Uterus (tissue), 4 donors: ENCODE measurements around the gene ZNF627. TPM values are rescaled to one million over a fixed set of nuclear protein-coding genes. Genes with fewer than 3 reads are reported as not detected.
"Not testable (repeated sequence)": the region's sequence is repeated elsewhere in the genome, so short reads cannot be mapped to it uniquely, and the experiment has no call there.

Experiments used
- DNase-seq, 2 donors: peaks; one replicate each; pipeline ENCODE4 v3.0.0-alpha.2; 2019 to 2020
- H3K27ac ChIP-seq, 2 donors: fragments of 200-600 bp; sonication (generic); 1 replicate in 1 of 2; 2 replicates in 1 of 2; pipeline ENCODE4 v1.5.1; 2016 to 2018
- H3K27me3 ChIP-seq, 2 donors: fragments of 200-600 bp; sonication (generic); one replicate each; pipeline ENCODE4 v1.5.1; 2018 to 2019; ENCODE audit warnings: control low read depth in 1 of 2
- H3K36me3 ChIP-seq, 2 donors: fragments of 200-600 bp; sonication (generic); one replicate each; pipeline ENCODE4 v1.5.1; 2019; ENCODE audit warnings: control low read depth in 1 of 2
- H3K4me1 ChIP-seq, 2 donors: fragments of 200-600 bp; sonication (generic); one replicate each; pipeline ENCODE4 v1.5.1; 2018 to 2019; ENCODE audit warnings: control low read depth in 1 of 2
- H3K4me3 ChIP-seq, 2 donors: fragments of 200-600 bp; sonication (generic); 1 replicate in 1 of 2; 2 replicates in 1 of 2; pipeline ENCODE4 v1.5.1; 2018 to 2019; ENCODE audit warnings: mild to moderate bottlenecking in 1 of 2
- H3K9me3 ChIP-seq, 2 donors: fragments of 200-600 bp; sonication (generic); one replicate each; pipeline ENCODE4 v1.5.1; 2019; ENCODE audit warnings: control low read depth in 1 of 2
- POLR2A ChIP-seq, 2 donors: fragments of 450-650 bp; IDR thresholded peaks; one replicate each; pipeline ENCODE4 v1.6.1; 2016; ENCODE audit warnings: antibody characterized with exemption in 2 of 2, mild to moderate bottlenecking in 1 of 2, moderate library complexity in 1 of 2
- intact Hi-C: fragments of 100-400 bp; cut with DNase I; formaldehyde crosslinking; loops from one replicate; pipeline ENCODE4 v1.15.1; 2023; ENCODE audit warnings: low total_unique reads
- total RNA-seq, 4 donors: library from RNA; depleted of rRNA in 3 of 4; stranded (reverse); fragments of >200 nt in 3 of 4; gene quantifications; one replicate each; pipeline versions ENCODE4 v1.1.0 to v1.2.4, GENCODE V29; 2014 to 2023
- TF ChIP-seq, protein P1 (sequence below), 4 experiments: fragments of 200-600 bp in 2 of 4; fragments of 450-650 bp in 2 of 4; sonication (generic) in 2 of 4; IDR thresholded peaks; one replicate each; pipeline ENCODE4 v1.5.1; 2016 to 2019; ENCODE audit warnings: antibody characterized with exemption in 4 of 4, mild to moderate bottlenecking in 2 of 4, moderate library complexity in 1 of 4
- donor health status: DM: yes; HTN: yes; CAD: no.

The ZNF627 gene
- total RNA-seq, 4 donors from 2014 or later = 20.6 to 70.6 (median 36.0) TPM

DNA sequence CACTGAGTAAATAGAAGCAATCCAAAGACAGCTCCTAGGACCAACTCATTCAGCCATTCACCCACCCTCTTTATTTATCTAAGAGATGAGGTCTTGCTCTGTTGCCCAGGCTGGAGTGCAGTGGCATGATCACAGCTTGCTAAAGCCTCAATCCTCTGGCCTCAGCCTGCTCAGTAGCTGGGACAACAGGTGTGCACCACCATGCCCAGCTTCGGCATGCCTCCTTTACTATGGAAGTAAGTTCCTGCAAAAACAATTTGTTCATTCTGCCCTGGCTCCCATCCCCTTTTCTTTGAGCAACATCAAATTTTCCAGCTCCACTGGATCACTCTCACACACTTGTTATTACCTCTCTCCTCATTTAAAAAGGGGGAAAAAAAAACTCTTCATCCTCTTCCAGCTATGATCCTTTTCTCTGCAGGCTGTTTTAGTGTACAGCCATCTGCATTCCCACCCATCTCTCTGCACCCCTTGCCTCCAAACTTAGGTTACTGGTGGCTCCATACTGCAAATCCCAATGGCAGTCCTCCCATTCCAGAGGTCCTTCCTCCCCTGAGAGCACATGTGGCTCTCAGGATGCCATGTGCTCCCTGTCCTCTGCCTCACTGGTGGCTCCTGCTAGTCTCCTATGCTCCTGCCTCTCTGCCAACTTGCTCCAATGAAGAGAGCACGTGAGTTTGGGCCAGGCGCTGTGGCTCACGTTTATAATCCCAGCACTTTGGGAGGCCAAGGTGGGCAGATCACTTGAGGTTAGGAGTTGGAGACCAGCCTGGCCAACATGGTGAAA is 40.5 kb upstream of the ZNF627 start:
- DNase-seq = no peak
- H3K9me3 ChIP-seq = no peaks in the 10 kb centered on the region
- no peaks in the 10 kb centered on the region for H3K27me3 ChIP-seq
- H3K4me1 ChIP-seq = peaks cover 0 to 12% of the 10 kb centered on the region in 2 donors
- no peaks in the 10 kb centered on the region for H3K36me3 ChIP-seq
- TF ChIP-seq POLR2A (IDR thresholded peaks at IDR 0.05) = no peak
- TF ChIP-seq, protein P1, sequence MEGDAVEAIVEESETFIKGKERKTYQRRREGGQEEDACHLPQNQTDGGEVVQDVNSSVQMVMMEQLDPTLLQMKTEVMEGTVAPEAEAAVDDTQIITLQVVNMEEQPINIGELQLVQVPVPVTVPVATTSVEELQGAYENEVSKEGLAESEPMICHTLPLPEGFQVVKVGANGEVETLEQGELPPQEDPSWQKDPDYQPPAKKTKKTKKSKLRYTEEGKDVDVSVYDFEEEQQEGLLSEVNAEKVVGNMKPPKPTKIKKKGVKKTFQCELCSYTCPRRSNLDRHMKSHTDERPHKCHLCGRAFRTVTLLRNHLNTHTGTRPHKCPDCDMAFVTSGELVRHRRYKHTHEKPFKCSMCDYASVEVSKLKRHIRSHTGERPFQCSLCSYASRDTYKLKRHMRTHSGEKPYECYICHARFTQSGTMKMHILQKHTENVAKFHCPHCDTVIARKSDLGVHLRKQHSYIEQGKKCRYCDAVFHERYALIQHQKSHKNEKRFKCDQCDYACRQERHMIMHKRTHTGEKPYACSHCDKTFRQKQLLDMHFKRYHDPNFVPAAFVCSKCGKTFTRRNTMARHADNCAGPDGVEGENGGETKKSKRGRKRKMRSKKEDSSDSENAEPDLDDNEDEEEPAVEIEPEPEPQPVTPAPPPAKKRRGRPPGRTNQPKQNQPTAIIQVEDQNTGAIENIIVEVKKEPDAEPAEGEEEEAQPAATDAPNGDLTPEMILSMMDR (IDR thresholded peaks at IDR 0.05) = no peak
- no peak overlapping the region for H3K4me3 ChIP-seq
- intact Hi-C loops = no loop called here
- H3K27ac ChIP-seq = no peak overlapping the region

DNA sequence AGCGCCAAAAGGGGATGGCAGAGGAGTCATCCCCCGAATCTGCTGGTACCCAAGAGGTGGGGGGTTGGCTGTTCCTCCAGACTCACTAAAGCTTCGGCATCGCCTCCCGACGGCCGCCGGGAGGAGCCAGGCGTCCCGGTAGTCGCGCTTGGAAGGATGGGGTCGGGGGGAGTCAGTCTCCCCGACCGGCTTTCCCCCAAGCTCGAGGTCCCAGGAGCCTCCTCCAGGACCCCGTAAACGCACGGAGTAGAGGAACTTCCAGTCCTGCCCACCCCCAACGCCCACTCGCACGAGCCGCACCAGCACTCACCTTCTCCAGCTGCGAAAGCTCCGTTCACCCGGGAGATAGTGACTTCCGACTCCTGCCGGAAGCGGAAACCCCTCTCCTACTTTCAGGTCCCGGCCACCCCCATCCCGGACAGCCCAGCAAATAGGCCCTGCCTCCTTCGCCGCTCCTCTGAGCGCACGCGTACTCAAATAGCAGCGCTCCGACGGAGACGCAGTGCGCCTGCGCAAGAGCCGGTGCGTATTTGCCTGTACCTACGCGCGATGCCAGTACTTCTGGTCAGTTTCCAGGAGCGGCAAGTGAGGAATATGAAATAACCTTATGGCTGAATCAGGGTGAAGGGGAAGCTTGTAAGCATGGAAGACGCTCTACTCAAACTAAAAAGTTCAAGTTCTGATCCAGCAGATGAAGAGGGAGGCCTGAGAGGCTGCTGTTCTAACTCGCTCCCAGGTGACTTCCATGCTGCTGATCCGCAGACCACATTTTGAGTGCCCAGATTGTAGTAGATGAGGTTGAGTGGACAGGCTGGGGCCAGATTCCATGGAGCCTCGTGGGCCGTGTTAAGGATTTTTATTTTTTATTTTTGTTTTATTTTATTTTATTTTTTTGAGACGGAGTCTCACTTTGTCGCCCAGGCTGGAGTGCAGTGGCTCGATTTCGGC is 38.1 kb upstream of the ZNF627 start, which contains the start of gene ELOF1:
ELOF1 (minus strand) TSS at position 350 of the 948 bp plus-strand sequence. CDS start 4,883 bp downstream, outside the sequence.
- peaks cover 0 to 8% of the 10 kb centered on the region in 2 donors for H3K4me1 ChIP-seq
- DNase-seq = peak; percentile 97 to 98

DNA sequence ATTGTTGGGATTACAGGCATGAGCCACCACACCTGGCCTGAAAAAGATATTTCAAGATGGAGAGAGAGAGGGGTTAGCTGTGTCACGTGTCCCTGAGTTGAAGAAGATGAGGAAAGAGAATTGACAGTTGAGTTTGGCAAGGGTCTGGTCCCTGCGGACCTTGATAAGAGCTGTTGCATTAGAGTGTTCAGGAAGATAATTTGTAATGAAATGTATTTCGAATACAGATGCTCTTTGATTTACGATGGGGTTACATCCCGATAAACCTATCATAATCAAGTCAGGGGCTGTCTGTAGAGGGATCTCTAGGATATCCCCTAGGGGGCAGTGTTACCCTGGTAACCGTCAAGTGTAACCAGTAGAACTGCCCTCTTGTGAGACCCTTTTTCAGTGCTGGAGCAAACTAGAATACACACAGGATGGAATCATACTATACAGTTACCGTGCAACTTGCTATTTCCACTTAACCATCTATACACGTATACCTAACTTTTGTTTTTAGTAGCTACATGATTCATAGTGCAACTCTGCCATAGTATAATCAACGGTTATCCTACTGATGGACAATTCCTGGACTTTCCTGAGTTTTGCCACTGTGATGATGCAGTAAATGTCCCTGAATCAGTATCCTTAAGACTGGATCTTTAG is 36.8 kb upstream of the ZNF627 start:
- Histone ChIP-seq H3K4me1 (peaks cover 0 to 8% of the 10 kb centered on the region in 2 donors), H3K36me3 (no peaks in the 10 kb centered on the region), H3K9me3 (no peaks in the 10 kb centered on the region), H3K27ac (no peak overlapping the region), H3K4me3 (no peak overlapping the region), H3K27me3 (no peaks in the 10 kb centered on the region)
- TF ChIP-seq POLR2A (IDR thresholded peaks at IDR 0.05) = no peak
- TF ChIP-seq, protein P1 (IDR thresholded peaks at IDR 0.05) = peak; percentile 17 to 63 (median 54)
- intact Hi-C loops = no loop called here
- DNase-seq = no peak

More for the DNA sequence above, 38.1 kb upstream of the ZNF627 start, which contains the start of gene ELOF1:
- TF ChIP-seq, protein P1 (IDR thresholded peaks at IDR 0.05) = peak in 3 of 4 experiments; percentile 5 to 33 (median 32)
- TF ChIP-seq POLR2A (IDR thresholded peaks at IDR 0.05) = peak; percentile 83 to 84
- Histone ChIP-seq H3K27me3 (no peaks in the 10 kb centered on the region), H3K9me3 (no peaks in the 10 kb centered on the region), H3K27ac (peak within 1 kb of the TSS; percentile 70 to 82), H3K36me3 (no peaks in the 10 kb centered on the region), H3K4me3 (peak within 1 kb of the TSS; percentile 57 to 85)
- intact Hi-C loops = no loop called here

DNA sequence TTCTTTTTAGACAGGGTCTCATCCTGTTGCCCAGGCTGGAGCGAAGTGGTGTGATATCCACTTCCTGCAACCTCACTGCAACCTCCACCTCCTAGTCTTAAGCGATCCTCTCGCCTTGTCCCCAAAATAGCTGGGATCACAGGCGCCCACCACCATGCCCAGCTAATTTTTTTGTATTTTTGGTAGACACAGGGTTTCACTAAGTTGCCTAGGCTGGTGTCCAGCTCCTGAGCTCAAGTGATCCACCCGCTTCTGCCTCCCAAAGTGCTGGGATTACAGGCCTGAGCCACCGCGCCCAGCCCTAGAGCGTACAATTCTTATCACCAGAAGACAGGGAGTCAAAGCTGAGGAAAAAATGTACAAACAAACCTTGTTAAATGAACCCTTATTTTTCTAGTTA is 33.8 kb upstream of the ZNF627 start:
- DNase-seq = no peak
- H3K36me3 ChIP-seq = no peaks in the 10 kb centered on the region
- no peak for TF ChIP-seq POLR2A (IDR thresholded peaks at IDR 0.05)
- H3K4me3 ChIP-seq = no peak overlapping the region
- no peaks in the 10 kb centered on the region for H3K27me3 ChIP-seq
- intact Hi-C loops = no loop called here
- no peak overlapping the region for H3K27ac ChIP-seq
- H3K9me3 ChIP-seq = no peaks in the 10 kb centered on the region
- no peaks in the 10 kb centered on the region for H3K4me1 ChIP-seq

DNA sequence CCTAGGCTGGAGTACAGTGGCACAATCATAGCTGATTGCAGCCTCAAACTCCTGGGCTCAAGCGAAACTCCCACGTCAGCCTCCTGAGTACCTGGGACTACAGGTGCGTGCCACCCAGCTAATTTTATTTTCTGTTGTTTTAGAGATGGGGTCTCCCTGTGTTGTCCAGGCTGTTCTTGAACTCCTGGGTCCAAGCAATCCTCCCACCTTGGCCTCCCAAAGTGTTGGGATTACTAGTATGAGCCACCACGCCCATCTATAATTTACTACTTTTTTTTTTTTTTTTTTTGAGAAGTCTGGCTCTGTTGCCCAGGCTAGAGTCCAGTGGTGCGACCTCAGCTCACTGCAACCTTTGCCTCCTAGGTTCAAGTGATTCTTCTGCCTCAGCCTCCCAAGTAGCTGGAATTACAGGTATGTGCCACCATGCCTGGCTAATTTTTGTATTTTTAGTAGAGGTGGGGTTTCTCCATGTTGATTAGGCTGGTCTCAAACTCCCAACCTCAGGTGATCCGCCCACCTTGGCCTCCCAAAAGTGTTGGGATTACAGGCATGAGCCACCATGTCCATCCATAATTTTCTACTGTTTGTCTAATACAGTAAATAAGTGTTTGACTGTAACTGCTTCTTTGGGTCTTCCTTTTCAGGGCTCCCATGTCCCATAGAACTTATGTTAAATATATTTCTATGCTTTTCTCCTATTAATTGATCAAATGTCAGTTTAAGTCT is 33.0 kb upstream of the ZNF627 start:
- H3K27ac ChIP-seq, H3K27me3 ChIP-seq, H3K9me3 ChIP-seq, intact Hi-C loops, DNase-seq, H3K4me1 ChIP-seq, H3K36me3 ChIP-seq, H3K4me3 ChIP-seq: not testable (repeated sequence)

DNA sequence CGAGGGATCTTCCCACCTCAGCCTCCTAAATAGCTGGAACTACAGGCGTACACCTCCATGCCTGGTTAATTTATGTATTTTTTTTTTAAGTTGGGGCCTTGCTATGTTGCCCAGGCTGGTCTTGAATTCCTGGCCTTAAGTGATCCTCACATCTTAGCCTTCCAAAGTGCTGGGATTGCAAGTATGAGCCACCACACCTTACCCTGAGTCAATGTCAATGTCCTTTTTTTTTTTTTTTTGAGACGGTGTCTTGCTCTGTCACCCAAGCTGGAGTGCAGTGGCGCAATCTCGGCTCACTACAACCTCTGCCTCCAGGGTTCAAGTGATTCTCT is 31.7 kb upstream of the ZNF627 start:
- intact Hi-C loops, H3K9me3 ChIP-seq, H3K4me3 ChIP-seq, H3K36me3 ChIP-seq, H3K4me1 ChIP-seq, H3K27me3 ChIP-seq, H3K27ac ChIP-seq, DNase-seq: not testable (repeated sequence)
